Measurements from ENCODE around the gene CX3CR1. TPM values are rescaled to one million over a fixed set of nuclear protein-coding genes. Genes with fewer than 3 reads are reported as not detected.

CX3CR1 gene
- total RNA-seq, 1 experiment from 2014 or later: not detected

- TF ChIP-seq EZH2phosphoT487 (IDR thresholded peaks at IDR 0.05; ENCODE audit: borderline replicate concordance, low read length) (no peak), EZH2 (IDR thresholded peaks at IDR 0.05; ENCODE audit: low read length, unreplicated experiment) (no peak), CTCF (conservative IDR thresholded peaks at IDR 0.05; ENCODE audit: low read depth, low read length) (no peak)
- DNase-seq (no peak), ATAC-seq (no peak)
- Histone ChIP-seq H3K9me3 (ENCODE audit: low read length) (no peaks in the 10 kb centered on the region), H3K9me2 (replicated peaks; ENCODE audit: low read length) (no peaks in the 10 kb centered on the region), H3K36me3 (ENCODE audit: low read depth, low read length) (no peaks in the 10 kb centered on the region), H3F3A (ENCODE audit: low read length, unreplicated experiment) (no peaks in the 10 kb centered on the region), H4K20me1 (ENCODE audit: low read length) (no peaks in the 10 kb centered on the region), H3K27me3 (ENCODE audit: low read length) (peaks cover 7% of the 10 kb centered on the region), H3K4me3 (ENCODE audit: low read length) (no peak overlapping the region), H3K4me2 (ENCODE audit: low read length) (no peak overlapping the region), H3K27ac (ENCODE audit: low read length) (no peak overlapping the region), H2AFZ (ENCODE audit: low read length) (no peak overlapping the region), H3K79me2 (ENCODE audit: low read length) (no peaks in the 10 kb centered on the region), H3K9ac (ENCODE audit: low read length) (no peak overlapping the region), H3K4me1 (ENCODE audit: insufficient read depth, low read length) (no peaks in the 10 kb centered on the region)
- intact Hi-C loops (cut with micrococcal nuclease): no loop called here
- no TSS peak for BruUV-seq (replicated peaks)
- ChIA-PET CTCF (no interaction called here), POLR2A (ENCODE audit: unreplicated experiment) (no interaction called here)
Observed at GRCh38 chr3:39319249-39319648, 39.4 kb upstream of the CX3CR1 start.

- no peak overlapping the region for H3K9ac ChIP-seq (ENCODE audit: low read length)
- no peaks in the 10 kb centered on the region for H3K4me1 ChIP-seq (ENCODE audit: insufficient read depth, low read length)
- H3F3A ChIP-seq (ENCODE audit: low read length, unreplicated experiment): no peaks in the 10 kb centered on the region
- no peaks in the 10 kb centered on the region for H3K79me2 ChIP-seq (ENCODE audit: low read length)
- H4K20me1 ChIP-seq (ENCODE audit: low read length): no peaks in the 10 kb centered on the region
- H3K36me3 ChIP-seq (ENCODE audit: low read depth, low read length): no peaks in the 10 kb centered on the region
- H2AFZ ChIP-seq (ENCODE audit: low read length): no peak overlapping the region
- ATAC-seq (no peak), DNase-seq (peak; percentile 23)
- no peaks in the 10 kb centered on the region for H3K9me3 ChIP-seq (ENCODE audit: low read length)
- ChIA-PET CTCF (no interaction called here), POLR2A (ENCODE audit: unreplicated experiment) (no interaction called here)
- BruUV-seq (replicated peaks): no TSS peak
- TF ChIP-seq EZH2phosphoT487 (IDR thresholded peaks at IDR 0.05; ENCODE audit: borderline replicate concordance, low read length) (no peak), CTCF (conservative IDR thresholded peaks at IDR 0.05; ENCODE audit: low read depth, low read length) (no peak), EZH2 (IDR thresholded peaks at IDR 0.05; ENCODE audit: low read length, unreplicated experiment) (no peak)
- H3K4me2 ChIP-seq (ENCODE audit: low read length): no peak overlapping the region
- H3K27me3 ChIP-seq (ENCODE audit: low read length): peaks cover 7% of the 10 kb centered on the region
- no peak overlapping the region for H3K4me3 ChIP-seq (ENCODE audit: low read length)
- H3K27ac ChIP-seq (ENCODE audit: low read length): no peak overlapping the region
- no peaks in the 10 kb centered on the region for H3K9me2 ChIP-seq (replicated peaks; ENCODE audit: low read length)
- intact Hi-C loops (cut with micrococcal nuclease): no loop called here
Observed at GRCh38 chr3:39318301-39318700, 38.5 kb upstream of the CX3CR1 start.

- Histone ChIP-seq H3K27me3 (ENCODE audit: low read length) (peaks cover 7% of the 10 kb centered on the region), H3K4me1 (ENCODE audit: insufficient read depth, low read length) (no peaks in the 10 kb centered on the region), H3K27ac (ENCODE audit: low read length) (no peak overlapping the region), H3F3A (ENCODE audit: low read length, unreplicated experiment) (no peaks in the 10 kb centered on the region), H3K4me3 (ENCODE audit: low read length) (no peak overlapping the region), H3K9ac (ENCODE audit: low read length) (no peak overlapping the region), H3K79me2 (ENCODE audit: low read length) (no peaks in the 10 kb centered on the region), H3K9me2 (replicated peaks; ENCODE audit: low read length) (no peaks in the 10 kb centered on the region), H4K20me1 (ENCODE audit: low read length) (no peaks in the 10 kb centered on the region), H3K4me2 (ENCODE audit: low read length) (no peak overlapping the region), H2AFZ (ENCODE audit: low read length) (no peak overlapping the region), H3K36me3 (ENCODE audit: low read depth, low read length) (no peaks in the 10 kb centered on the region), H3K9me3 (ENCODE audit: low read length) (no peaks in the 10 kb centered on the region)
- BruUV-seq (replicated peaks): no TSS peak
- intact Hi-C loops (cut with micrococcal nuclease): no loop called here
- no peak; the same call in 1 of the 2 replicates for ATAC-seq
- TF ChIP-seq EZH2 (IDR thresholded peaks at IDR 0.05; ENCODE audit: low read length, unreplicated experiment) (no peak), CTCF (conservative IDR thresholded peaks at IDR 0.05; ENCODE audit: low read depth, low read length) (no peak), EZH2phosphoT487 (IDR thresholded peaks at IDR 0.05; ENCODE audit: borderline replicate concordance, low read length) (no peak)
- ChIA-PET CTCF (no interaction called here), POLR2A (ENCODE audit: unreplicated experiment) (no interaction called here)
- peak; percentile 32 for DNase-seq
Observed at GRCh38 chr3:39317571-39318169, 37.8 kb upstream of the CX3CR1 start.
